ENCODE measurements around the gene CDC14A.

CDC14A gene

DNA sequence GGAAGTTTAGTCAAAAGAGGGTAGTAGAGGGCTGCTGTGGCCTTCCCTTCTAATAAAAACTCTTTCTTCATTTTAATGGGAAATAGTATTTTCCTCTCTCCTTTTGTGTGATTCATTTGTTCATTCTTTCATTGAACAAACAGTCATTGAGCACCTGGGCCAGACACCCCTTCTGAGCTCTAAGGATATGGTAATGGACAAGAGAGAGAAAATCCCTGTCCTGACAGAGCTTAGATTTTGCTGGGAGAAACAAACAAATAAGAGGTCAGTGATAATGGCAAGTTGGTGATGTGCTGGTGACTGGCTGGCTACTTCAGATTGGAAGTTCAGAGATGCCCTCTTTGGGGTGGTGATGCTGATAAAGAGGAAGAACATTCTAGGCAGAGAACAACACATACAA lies 59.3 kb downstream of the CDC14A start:
- no peak for DNase-seq

DNA sequence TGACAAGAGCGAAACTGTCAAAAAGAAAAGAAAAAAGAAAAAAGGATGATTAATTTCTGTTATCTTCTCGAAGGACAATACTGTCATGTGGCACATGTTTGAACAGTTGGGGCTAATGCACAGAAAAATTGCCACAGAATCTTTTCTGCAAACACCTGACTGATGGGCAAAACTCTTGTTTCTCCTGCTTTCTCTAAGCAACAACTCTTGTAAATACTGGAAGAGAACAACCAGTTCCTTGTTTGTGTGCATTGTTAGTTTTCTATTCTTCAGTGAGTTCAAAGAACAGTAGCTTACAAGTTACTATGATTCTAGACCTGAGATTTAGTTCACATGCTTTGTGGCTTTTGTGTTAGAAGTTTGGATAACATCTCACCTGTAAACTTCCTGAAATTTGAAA lies 60.7 kb downstream of the CDC14A start:
- DNase-seq, result no peak

DNA sequence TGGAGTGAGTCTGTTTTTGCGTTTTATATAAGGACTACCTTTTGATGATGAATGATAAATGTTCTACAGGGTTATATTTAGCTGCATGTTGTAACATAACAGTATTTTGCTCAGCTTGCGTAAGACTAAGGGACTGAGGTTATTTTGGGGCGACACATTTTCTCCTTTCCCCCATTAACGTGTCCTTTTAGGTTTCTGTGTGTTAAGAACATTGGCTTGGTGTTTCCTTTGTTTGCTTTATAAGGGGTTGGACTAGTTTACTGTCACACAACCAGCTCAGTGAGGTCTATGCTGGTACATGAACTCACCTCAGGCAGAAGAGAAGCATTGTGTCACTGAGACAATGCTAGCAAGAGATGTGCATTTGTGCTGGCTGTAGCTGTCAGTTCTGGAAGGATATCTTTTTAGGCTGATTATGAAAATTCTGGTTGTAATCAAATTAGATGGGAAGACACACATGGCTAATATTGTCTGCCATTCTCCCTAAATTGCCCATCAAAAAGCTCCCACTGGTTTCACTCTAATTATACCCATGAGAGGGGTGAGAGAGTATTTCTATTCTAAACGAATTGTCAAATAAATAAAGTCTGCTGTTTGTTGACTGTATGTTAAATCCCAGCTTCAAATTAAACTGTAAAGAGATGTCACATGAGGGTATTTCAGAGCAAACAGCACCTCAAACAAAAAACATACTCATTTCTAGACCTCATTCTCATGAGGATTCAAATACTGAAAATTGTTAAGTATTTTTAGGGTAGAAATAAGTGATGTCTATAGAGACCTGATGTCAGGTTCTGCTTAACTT lies 62.6 kb downstream of the CDC14A start:
- DNase-seq, result no peak

DNA sequence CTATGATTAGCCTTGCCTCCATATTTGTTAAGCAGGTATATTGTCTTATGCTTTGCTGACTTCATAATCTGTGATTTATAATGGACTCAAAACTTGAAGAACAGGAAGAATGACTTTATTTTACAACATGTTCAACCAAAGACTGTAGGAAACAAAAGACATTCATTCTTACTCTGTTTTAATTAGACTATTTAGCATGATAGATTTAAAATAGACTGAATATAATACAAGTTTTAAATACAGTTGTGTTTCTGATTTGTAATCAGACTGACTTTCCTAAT lies 63.1 kb downstream of the CDC14A start:
- no peak for DNase-seq

DNA sequence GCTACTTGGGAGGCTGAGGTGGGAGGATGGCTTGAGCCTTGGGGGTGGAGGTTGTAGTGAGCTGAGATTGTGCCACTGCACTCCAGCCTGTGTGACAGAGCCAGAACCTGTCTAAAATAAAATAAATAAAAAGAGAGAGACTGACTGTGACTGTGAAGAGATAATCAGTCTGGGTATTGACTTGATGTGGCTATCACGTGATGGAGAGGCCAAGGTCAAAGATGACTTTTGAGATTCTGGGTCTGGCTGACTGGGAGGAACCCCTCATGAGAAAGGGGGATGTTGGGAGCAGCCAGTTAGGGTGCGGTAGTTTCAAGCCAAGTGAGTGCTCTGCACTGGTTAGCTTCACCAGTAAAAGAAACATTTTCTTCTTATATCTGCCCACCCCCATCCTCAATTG lies 66.8 kb downstream of the CDC14A start:
- DNase-seq, result no peak

DNA sequence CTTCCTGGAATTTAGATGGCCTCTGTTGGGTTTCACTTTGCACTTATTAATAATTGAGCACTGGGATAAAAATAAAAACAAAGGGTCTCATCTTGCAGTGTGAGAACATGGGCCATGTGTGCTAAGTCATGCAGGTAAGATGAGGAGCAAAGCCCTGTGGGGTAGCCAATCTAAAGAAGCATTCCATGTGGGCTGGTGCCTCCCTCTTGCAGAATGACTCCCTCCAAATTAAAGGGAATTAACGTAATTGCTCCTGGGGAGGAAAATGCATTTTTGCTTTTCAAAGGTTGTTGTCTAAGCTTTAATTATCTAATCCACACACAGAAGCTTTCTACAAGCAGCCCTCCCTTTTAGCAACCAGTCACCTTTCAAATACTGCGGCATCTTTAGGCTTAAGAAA lies 69.8 kb downstream of the CDC14A start:
- no peak for DNase-seq

DNA sequence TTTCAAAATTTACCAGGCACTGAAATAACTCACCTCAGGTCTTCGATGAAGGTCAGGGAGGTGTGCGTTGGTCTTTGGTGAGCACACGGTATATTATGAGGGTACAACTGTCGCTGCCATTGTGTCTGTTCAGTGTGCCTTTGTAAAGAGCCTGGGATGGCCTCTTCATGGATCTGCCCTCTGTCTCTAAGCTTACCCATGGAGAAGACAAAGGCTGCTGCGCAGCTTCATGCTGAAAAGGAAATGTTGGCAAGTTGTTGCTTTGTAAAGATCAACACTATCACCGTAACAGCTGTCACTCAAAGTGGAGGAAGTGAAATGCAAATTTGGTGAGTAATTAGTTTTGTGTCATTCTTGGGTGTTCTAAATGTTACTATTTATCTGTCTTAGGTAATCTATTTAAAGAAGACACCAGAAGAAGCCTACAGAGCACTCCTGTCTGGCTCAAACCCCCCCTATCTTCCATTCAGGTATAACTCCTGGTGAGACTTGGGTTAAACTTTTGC lies 71.6 kb downstream of the CDC14A start:
- DNase-seq, result peak in 1 of 2 experiments; percentile 15

DNA sequence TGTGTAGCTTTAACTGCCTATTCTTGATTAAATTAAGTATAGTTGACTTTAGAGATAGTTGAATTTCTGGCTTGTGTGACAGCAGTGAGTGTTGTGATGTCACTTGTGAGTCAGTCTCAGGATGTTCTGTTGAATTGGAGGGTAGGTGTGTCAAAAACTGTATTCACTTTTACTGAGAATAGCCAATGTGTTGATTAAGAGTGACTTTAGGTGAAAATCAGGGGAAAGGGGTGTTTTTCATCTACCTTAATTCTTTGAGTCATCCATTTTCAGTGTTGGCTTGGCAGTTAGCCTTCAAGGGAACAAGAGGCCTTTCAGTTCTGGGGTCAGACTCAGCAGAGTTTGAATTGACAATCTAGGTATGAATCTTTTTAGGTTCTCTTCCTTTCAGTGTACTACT lies 75.9 kb downstream of the CDC14A start:
- peak in 1 of 2 experiments; percentile 34 for DNase-seq

DNA sequence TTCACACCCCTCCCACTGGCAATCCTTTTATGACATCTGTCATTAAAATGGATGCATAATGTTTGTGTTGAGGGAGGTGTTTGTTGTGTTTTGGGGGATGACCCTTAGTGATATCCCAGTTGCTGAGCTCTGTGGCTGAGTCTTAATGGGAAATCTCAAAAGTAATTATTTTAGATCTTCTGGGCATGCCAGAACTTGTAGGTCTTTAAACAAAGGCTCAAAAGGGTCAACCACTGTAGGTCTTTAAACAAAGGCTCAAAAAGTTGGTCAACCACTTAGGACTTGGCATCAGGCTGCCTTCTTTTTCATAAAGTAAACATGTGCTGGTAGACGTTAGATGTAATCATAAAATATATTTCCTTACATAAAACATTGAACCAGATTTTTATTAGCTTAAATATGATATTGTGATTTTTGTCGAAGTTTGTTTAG lies 78.0 kb downstream of the CDC14A start:
- no peak for DNase-seq

DNA sequence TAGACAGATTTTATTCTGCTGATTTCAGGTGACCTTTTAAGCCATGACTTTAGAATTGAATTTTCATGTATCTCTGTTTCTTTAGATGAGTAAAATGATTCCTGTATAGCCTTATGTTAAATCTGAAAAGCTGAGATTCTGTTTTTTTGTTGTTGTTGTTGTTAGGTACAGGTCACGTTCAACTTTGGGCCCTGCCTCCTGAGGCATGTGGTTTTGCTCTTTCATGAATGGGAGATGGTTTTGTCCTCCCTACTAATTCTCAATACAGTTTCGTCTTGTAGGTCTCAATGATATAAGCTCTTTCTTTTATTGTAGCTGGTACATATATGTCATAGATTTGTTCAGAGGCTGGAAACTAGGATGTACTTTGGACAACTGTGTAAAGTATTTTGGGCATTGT lies 79.6 kb downstream of the CDC14A start:
- DNase-seq, result no peak

DNA sequence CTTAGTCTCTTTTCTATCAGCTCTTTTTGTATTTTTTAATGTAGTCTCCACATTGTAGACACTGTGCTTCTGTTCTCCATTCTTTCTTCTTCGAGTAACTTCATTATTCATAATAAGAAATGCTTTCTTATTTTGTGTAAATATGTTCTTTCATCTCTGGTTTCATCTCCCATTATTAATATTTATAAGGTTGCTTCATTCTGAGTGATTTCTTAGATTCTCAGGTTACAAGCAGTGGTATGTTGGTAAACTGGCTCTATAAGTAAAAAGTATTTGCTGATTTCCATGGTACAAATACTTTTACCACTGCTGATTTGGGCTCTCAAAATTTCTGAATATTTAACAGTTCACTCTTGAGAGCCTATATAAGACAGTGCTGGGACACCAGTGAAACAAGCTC lies 81.3 kb downstream of the CDC14A start:
- no peak for DNase-seq

DNA sequence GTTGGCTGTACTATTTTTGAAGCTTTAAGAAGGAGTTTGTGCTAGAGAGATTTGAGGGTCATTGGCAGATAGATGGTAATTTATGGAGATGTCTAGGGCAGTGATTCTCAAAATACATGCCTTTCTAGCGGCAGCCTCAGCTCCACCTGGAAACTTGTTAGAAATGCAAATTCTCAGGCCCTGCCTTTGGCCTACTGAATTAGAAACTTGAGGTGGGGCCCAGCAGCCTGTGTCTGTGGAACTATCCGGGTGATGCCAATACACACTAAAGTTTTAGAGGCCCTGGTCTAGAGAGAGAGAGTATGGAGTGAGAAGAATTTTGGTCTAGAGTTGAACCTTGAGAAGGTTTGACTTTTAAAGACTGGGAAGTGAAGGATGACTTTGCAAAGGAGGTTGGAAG lies 82.5 kb downstream of the CDC14A start:
- no peak for DNase-seq

DNA sequence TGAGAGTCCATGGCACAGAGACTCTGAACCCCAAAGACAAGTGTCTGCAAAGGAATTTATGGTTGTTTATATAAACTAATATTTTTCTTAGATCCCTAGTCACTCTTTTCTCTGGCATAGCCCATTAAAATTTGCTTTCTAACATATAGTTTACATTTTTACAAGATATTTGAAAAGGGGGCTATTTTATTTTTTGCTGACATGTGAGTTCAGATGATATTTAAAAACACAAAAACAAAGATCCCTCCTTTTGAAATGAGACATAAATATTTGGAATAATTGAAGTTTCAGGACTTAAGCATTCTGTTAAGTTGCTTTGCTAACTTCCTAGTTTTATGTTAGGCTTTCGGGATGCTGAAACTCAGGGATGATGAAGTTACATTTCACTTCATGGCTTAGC lies 86.1 kb downstream of the CDC14A start:
- DNase-seq, result no peak

DNA sequence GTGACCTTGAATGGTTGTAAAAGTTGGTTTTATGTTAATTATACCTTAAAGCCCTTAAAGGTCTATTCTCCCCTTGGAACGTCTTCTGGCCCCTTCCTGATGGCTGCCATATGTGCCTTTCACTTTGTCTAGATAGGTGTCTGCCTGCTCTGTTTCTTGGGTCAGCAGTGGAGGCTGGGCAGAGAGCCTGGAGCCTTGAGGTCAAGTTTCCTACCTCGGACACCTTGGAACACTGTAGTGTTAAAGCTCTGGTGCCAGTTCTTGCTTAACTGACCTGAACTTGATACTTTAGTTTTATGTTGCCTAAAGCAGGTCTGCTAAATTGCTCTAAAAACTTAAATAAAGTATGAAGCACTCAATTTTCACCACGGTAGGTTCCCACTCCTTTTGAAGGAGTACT lies 86.5 kb downstream of the CDC14A start:
- no peak for DNase-seq

DNA sequence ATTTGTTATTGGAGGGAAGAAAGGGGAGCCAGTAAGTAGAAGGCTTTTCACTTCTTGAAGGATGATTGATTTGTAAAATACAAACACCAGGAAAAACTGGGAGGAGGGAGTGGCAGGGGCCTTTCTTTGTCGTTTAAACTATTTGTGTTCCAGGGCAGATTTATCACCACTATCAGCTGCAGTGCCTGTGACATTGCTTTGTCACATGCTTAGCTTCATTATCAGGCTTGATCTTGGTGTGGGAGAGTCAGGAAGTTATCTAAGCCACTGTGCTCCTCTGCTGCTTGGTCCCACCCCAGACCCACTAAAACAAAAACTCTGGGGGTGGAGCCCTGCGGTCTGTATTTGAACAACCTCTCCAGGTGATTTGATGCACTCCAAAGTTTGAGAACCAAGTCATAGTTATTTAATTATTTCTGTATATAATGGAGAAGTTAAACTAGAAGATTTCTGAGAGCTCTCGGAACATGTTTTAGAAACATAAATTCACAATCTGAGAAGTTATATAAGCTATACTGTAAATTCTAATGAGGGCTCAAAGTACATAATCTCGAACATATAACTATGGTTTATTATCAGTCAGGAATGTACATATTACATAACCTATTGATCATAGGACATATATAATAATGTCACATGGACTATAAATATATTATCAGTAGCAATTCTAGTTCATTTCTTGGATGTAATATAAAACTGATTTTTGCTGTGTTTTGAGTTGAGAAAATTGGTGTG lies 87.9 kb downstream of the CDC14A start:
- peak; percentile 55 to 77 for DNase-seq

DNA sequence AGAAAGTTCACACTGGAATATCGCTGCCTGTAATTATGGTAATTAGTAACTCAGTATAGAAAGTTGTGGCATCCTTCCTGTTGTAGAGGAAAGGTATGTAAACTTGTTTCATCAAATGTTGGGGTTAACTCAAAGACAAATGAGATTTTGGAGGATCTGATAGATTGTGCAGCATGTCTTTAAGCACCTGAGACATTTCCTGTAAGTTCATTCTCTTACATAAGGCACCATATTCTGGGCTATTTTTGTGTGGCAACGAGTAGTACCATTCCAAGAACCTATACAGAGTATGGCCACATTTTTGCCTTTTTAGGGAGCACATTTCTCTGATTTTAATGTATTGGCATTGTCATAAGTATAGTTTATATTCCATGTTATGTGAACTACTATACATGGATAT lies 88.8 kb downstream of the CDC14A start:
- no peak for DNase-seq

DNA sequence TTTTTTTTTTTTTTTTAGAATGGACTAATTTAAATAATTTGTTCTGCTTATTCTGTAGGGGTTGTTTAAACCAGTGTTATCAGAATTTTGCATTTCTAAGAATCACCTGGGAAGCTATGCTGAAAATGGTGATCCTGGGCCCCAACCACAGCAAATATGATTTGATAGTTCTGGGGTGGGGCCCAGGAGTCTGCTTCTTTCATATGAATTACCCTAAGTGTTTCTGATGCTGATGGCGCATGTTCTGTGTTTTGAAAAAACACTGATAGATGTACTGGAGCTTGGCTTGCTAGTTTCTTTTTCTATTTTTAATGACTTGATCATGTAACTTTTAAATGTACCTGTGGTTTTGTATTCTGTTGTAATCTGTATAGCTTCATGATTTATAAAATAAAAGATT lies 89.3 kb downstream of the CDC14A start:
- DNase-seq, result peak in 1 of 2 experiments; percentile 15

DNA sequence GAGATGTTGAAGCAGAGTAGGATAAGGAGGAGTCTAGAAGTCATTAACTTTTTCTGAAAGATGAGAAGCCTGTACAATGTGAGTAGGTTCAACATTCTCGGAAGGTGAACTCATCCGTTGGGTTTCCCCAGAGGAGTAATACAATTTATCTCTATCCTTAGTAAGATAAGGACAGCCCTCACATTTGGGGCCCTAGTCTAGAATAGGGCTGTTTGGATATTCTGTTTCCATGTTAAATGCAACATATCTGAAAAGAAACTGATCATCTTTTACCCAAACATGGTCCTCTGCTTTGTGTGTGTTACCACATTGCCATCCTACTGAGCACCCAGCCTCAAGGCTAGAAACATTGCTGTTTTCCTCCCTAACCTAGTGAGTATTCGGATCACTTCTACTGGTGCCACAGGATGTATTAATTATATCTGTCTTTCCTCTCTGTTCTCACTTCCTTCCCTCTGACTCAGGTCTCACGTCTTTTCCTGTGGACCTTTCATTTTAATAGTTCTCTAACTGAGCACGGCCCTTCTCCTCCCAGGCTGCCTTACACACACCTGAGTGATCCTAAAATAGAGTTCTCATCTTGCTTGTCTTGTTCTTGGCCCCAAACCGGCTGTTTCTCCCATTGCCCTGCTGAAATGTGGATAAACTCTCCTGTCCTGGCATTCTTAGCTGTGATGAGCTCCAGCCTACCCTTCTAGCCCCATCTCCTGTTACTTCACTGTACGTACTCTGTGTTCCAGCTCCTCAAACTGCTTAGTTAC lies 91.7 kb downstream of the CDC14A start:
- no peak for DNase-seq

DNA sequence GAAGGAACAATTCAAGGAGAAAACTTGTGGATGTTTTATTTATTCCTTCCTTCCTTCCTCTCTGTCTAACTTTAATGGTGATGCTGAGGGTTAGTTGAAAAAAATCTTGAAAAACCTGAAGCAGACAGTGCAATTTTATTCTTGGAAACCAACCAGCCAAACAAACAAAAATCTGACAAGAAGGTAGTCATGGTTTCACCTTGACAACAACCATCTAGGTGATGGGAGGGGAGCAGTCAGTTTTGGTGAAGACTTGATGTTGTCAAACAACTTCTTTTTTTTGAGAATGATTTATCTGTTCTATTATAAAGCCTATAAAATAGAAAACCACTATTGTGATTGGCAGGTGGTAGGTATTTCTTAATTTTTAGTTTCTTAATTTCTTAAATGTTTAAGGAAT lies 93.3 kb downstream of the CDC14A start:
- no peak for DNase-seq

DNA sequence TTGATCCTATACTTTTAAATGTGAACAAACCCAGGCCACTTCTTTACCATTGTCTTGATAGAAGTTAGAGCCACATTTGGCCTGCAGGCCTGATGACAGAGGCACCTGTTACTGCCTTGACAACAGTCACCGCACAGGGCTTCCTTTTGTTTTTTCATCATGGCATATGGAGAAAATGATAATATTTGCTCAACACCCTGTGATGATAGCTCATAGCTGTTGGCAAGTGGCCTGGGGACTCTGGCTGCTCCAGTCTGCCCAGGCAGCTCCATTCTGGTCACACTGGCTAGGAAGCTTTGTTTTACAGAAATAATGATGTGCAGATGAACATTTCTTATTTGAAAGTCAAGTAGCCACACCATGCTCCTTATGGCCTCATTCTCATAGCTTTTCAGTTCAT lies 96.1 kb downstream of the CDC14A start:
- DNase-seq, result no peak

DNA sequence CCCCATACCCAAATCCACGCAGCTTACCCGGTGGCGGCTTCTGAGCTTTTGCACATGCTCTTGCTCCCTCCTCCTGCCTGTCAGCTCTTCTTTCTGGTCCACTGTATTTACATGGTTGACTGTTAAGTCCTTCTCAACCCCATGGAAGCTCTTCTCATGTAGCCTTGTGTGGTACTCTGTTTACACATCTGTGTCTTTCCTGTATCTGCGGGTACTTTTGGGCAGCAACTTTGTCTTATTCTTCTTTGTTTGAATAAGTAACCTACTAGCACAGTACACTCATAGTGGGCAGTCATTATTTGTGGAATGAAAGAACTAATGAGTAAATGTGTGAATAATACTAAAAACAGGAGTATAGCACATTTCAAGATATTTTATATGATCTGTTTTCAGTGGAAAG lies 97.2 kb downstream of the CDC14A start:
- DNase-seq, result no peak

DNA sequence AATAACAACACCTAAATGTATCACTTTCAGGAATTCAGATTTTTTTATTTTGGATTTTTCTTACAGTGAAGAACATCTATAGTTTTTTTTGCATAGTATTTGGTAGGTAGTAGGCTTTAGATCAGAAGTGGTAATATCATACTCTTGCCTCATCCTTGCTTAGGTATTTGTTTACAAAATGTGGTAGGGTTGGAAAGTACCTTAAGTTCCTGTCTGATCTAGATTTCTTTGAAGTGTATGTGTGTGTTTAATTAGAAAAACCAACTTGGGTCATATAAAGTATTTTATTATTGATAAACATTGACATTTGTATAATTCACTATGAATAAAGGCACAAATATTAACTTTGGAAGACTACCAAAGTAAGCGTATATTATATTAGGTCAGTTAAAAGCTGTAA lies 100.3 kb downstream of the CDC14A start:
- no peak for DNase-seq

DNA sequence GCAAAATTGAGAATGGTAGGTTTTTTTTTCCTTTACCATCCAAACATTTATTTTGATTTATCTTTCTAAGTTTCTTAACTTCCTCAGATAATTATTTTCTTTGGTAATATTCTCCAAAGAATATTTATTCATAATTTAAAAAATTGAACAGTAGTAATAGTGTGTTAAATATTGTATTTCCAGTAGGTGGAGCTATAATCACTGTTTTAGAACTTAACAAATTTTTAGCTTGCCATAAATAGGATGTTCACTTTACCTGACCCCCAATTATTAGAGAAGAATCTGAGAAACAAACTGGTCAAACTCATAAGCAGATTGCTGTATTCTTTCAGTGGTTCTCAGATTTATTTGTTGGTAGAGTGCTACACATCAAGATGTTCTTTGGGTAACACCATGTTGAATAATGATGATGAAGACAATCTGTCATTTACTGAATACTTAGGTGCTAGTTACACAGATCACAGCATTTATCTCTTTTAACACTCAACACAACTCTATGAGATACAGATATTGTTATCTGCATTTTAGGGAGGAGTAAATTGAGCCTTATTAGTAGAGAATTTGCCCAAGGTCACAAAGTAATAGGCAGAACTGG lies 103.3 kb downstream of the CDC14A start:
- DNase-seq, result no peak

Data from stimulated activated CD4-positive, alpha-beta T cell treated with anti-CD3 and anti-CD28 coated beads, Interleukin-4, amount 100 ng/mL, for 4 hours (primary cell).